Coronary artery (tissue), 2 donors: Measurements from ENCODE around the gene ZFHX3.
A peak's percentile ranks its signal among the peaks of the same experiment; 100 is the strongest.

Source experiments
- DNase-seq: peaks from one replicate; pipeline ENCODE4 v3.0.0-alpha.2; 2017; ENCODE audit warnings: low spot score
- H3K27ac ChIP-seq, 2 donors: fragments of 200-600 bp; sonication (generic); one replicate each; pipeline ENCODE4 v1.5.1; 2016 to 2019
- H3K4me3 ChIP-seq: fragments of 200-600 bp; sonication (generic); 2 replicates; pipeline ENCODE4 v1.5.1; 2016; ENCODE audit warnings: mild to moderate bottlenecking, moderate library complexity
- CTCF ChIP-seq: fragments of 200-600 bp; sonication (generic); IDR thresholded peaks from one replicate; pipeline ENCODE4 v1.5.1; 2019; ENCODE audit warnings: antibody characterized with exemption

ZFHX3 gene

GRCh38 chr16:72807245-72807644 lies 240.7 kb downstream of the ZFHX3 start:
- Histone ChIP-seq H3K4me3 (no peak overlapping the region), H3K27ac (no peak overlapping the region)
- TF ChIP-seq CTCF: no peak
- DNase-seq: no peak

DNA sequence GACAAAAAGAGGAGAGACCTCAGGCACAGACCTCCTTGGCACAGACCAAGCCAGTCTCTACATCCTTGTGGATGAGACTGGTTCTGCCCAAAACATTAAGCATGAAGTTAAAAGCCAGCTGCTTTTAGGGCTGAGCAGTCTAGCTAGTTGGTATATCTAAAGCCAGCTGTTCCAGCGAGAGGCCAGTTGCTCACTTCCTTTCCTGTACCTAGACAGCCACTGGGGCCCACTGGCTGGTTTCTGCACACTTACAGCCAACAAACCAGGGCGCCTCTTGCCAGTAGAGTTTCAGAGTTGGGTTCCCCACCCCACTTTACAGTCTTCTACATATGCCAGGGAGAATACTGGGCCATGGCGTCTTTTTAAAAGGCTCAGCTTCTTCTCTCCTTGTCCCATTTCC lies 242.4 kb downstream of the ZFHX3 start:
- no peak for TF ChIP-seq CTCF
- DNase-seq: no peak
- Histone ChIP-seq H3K27ac (no peak overlapping the region), H3K4me3 (no peak overlapping the region)

GRCh38 chr16:72800524-72801161 lies 247.3 kb downstream of the ZFHX3 start:
- H3K27ac ChIP-seq: peak overlapping the region in 1 of 2 donors; percentile 9
- TF ChIP-seq CTCF: no peak
- H3K4me3 ChIP-seq: no peak overlapping the region
- no peak for DNase-seq

DNA sequence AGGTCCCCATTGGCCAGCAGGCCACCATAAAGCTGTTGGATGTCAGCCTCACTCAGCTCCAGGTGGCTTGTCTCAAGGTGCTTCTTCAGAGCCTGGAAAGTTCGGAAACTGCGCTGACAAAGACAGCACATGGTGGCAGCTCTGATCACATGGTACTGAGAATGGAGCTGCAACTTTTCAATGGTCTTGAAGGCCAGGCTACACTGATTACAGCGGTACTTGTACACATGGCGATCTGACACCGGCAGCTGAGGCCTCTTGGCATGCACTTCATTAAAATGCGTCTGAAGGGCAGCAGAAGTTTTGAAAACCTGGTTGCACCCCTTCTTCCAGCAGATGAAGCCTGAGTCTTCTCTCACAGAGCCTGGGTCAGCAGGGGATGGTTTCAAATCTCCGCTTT lies 249.7 kb downstream of the ZFHX3 start:
- H3K4me3 ChIP-seq: no peak overlapping the region
- no peak for DNase-seq
- H3K27ac ChIP-seq: no peak overlapping the region
- no peak for TF ChIP-seq CTCF

DNA sequence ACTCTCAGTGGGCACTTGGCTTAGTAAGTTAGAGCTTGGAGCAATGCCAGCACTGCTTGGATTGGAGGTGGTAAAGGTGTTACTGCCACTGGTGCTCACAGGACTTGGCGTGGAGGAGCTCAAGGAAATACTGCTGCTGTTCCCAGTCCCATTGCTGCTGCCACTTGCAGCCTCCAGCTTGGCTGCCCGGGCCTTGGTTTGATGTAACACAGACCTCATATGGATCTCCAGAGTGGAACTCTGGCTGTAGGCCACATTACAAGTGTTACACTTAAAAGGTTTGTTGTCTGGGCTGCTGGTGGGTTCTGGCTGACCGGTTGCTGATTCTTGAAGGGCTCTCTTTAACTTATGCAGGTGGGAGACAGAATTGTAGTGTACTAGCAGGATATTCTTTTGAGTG lies 250.3 kb downstream of the ZFHX3 start:
- no peak overlapping the region for H3K4me3 ChIP-seq
- H3K27ac ChIP-seq: no peak overlapping the region
- TF ChIP-seq CTCF: no peak
- DNase-seq: no peak

- Histone ChIP-seq H3K27ac (no peak overlapping the region), H3K4me3 (no peak overlapping the region)
- TF ChIP-seq CTCF: no peak
- no peak for DNase-seq
These were observed 251.7 kb downstream of the ZFHX3 start for GRCh38 chr16:72796222-72796621.

DNA sequence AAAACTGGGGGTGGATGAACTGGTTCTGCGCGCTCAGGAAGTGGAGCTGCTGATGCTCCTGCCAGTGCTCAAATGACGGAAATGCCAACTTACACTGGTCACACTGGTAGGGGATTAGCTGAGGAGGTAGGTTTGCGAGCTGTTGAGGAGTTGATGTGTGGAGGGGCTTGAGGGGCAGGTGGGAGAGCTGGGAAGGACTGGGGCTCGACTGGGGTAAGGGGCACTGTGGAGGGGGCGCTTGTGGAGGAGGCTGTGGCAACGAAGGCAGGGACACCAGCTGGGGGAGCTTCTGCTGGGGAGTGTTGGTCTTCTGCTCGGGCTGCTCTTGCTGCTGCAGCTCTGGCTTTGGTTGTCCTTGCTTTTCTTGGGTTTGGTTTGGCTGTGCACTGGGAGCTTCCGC lies 252.9 kb downstream of the ZFHX3 start:
- H3K4me3 ChIP-seq: no peak overlapping the region
- no peak for DNase-seq
- no peak overlapping the region for H3K27ac ChIP-seq
- TF ChIP-seq CTCF: no peak
